ENCODE results near the gene CHST2. TPM values are rescaled to one million over a fixed set of nuclear protein-coding genes. Genes with fewer than 3 reads are reported as not detected.

Gene CHST2
- total and polyA plus RNA-seq, 4 donors = 4.1 to 53.3 (median 18.4) TPM

- H3K4me3 ChIP-seq = no peak overlapping the region
- H3K36me3 ChIP-seq (ENCODE audit: control insufficient read depth in 4 of 4, insufficient read depth in 4 of 4, low read length in 4 of 4) = no peaks in the 10 kb centered on the region
- H3K27ac ChIP-seq (ENCODE audit: low read depth in 1 of 2, low read length in 1 of 2) = no peak overlapping the region
- no peak for TF ChIP-seq CTCF (IDR thresholded peaks at IDR 0.05; ENCODE audit: control extremely low read depth, extremely low read depth)
- no peaks in the 10 kb centered on the region for H3K9me3 ChIP-seq (ENCODE audit: control insufficient read depth in 4 of 4, insufficient read depth in 3 of 4, low read length in 3 of 4)
- H3K4me1 ChIP-seq (ENCODE audit: control insufficient read depth in 5 of 5, insufficient read depth in 5 of 5, low read length in 5 of 5) = no peaks in the 10 kb centered on the region
- H3K9ac ChIP-seq (ENCODE audit: insufficient read depth in 1 of 2, low read length in 2 of 2) = no peak overlapping the region
- 93 to 95% methylated on average over 9 of the region's 9 CpGs for WGBS, 2 donors
- no peaks in the 10 kb centered on the region for H3K27me3 ChIP-seq (ENCODE audit: control insufficient read depth in 3 of 3, insufficient read depth in 3 of 3, low read length in 2 of 3)
- ATAC-seq (ENCODE audit: insufficient read depth, low FRiP score) (no peak), DNase-seq (no peak)
Observed at GRCh38 chr3:143090976-143091837, 28.4 kb upstream of the CHST2 start.

- Histone ChIP-seq H3K4me3 (no peak overlapping the region), H3K9me3 (ENCODE audit: control insufficient read depth in 4 of 4, insufficient read depth in 3 of 4, low read length in 3 of 4) (peaks cover 0 to 3% (median 0%) of the 10 kb centered on the region in 4 donors), H3K4me1 (ENCODE audit: control insufficient read depth in 5 of 5, insufficient read depth in 5 of 5, low read length in 5 of 5) (no peaks in the 10 kb centered on the region), H3K27ac (ENCODE audit: low read depth in 1 of 2, low read length in 1 of 2) (no peak overlapping the region), H3K27me3 (ENCODE audit: control insufficient read depth in 3 of 3, insufficient read depth in 3 of 3, low read length in 2 of 3) (no peaks in the 10 kb centered on the region), H3K36me3 (ENCODE audit: control insufficient read depth in 4 of 4, insufficient read depth in 4 of 4, low read length in 4 of 4) (no peaks in the 10 kb centered on the region), H3K9ac (ENCODE audit: insufficient read depth in 1 of 2, low read length in 2 of 2) (no peak overlapping the region)
- 70 to 75% methylated on average over 1 of the region's 1 CpG for WGBS, 2 donors
- TF ChIP-seq CTCF (IDR thresholded peaks at IDR 0.05; ENCODE audit: control extremely low read depth, extremely low read depth) = no peak
- DNase-seq (no peak), ATAC-seq (ENCODE audit: insufficient read depth, low FRiP score) (no peak)
Observed at GRCh38 chr3:143092191-143092590, 27.4 kb upstream of the CHST2 start.

GRCh38 chr3:143095813-143096212, 23.8 kb upstream of the CHST2 start:
- Histone ChIP-seq H3K4me1 (ENCODE audit: control insufficient read depth in 5 of 5, insufficient read depth in 5 of 5, low read length in 5 of 5) (no peaks in the 10 kb centered on the region), H3K27ac (ENCODE audit: low read depth in 1 of 2, low read length in 1 of 2) (no peak overlapping the region), H3K9me3 (ENCODE audit: control insufficient read depth in 4 of 4, insufficient read depth in 3 of 4, low read length in 3 of 4) (peaks cover 0 to 4% (median 0%) of the 10 kb centered on the region in 4 donors), H3K36me3 (ENCODE audit: control insufficient read depth in 4 of 4, insufficient read depth in 4 of 4, low read length in 4 of 4) (no peaks in the 10 kb centered on the region), H3K4me3 (no peak overlapping the region), H3K27me3 (ENCODE audit: control insufficient read depth in 3 of 3, insufficient read depth in 3 of 3, low read length in 2 of 3) (no peaks in the 10 kb centered on the region), H3K9ac (ENCODE audit: insufficient read depth in 1 of 2, low read length in 2 of 2) (no peak overlapping the region)
- 94 to 96% methylated on average over 2 of the region's 2 CpGs for WGBS, 2 donors
- no peak for DNase-seq
- no peak for ATAC-seq (ENCODE audit: insufficient read depth, low FRiP score)
- TF ChIP-seq CTCF (IDR thresholded peaks at IDR 0.05; ENCODE audit: control extremely low read depth, extremely low read depth) = no peak
